HepG2 (cell line): ENCODE measurements around the gene ZMIZ1. TPM values are rescaled to one million over a fixed set of nuclear protein-coding genes. Genes with fewer than 3 reads are reported as not detected.

ENCODE experiments used
- ATAC-seq: fragments of 200-7000 bp; cut with Tn5 transposase; 3 replicates; pipeline ENCODE4 v1.9.1; 2020; ENCODE audit warnings: mild to moderate bottlenecking, moderate library complexity
- BruUV-seq: library from RNA; stranded (reverse); fragments of 400-500 nt; replicated peaks from 2 replicates; lab custom pipeline; 2021; lab: Mats Ljungman, UMichigan
- CTCF ChIA-PET: fragments of 300-600 bp; formaldehyde crosslinking; extraction: SDS; loops from one replicate; lab custom pipeline; 2021; ENCODE audit warnings: low total read pairs, inconsistent platforms, low intra/inter-chr PET ratio; lab: Yijun Ruan, JAX
- POLR2A ChIA-PET: fragments of 350-600 bp; sonication (Branson Sonifier 250); formaldehyde crosslinking; loops from one replicate; lab custom pipeline; 2020; ENCODE audit warnings: antibody characterized with exemption, inconsistent platforms; lab: Yijun Ruan, JAX
- DNase-seq: peaks from one replicate; pipeline ENCODE4 v3.0.0-alpha.2; 2015; ENCODE audit warnings: low spot score
- FAIRE-seq: peaks from 3 replicates; lab custom pipeline; 2011; peaks lifted over from hg19 to GRCh38; lab: Jason Lieb, UNC
- H2AFZ ChIP-seq: one replicate; pipeline ENCODE4 v1.6.1; 2011; ENCODE audit warnings: low read length, inconsistent platforms
- H3K27ac ChIP-seq: fragments of 300-600 bp; 3 replicates; pipeline ENCODE4 v1.8.0; 2011; ENCODE audit warnings: mixed run types, mild to moderate bottlenecking, mixed read lengths, low read length, inconsistent platforms; ENCODE audit not compliant: insufficient read depth; ENCODE audit errors: extremely low read length
- H3K27me3 ChIP-seq, 2 experiments: fragments of 200-600 bp in 1 of 2; 2 replicates in 1 of 2; 3 replicates in 1 of 2; pipeline versions ENCODE4 v1.6.0 to v1.8.0; 2011; ENCODE audit warnings: low read length in 2 of 2, mild to moderate bottlenecking in 2 of 2, moderate library complexity in 2 of 2, inconsistent platforms in 1 of 2; ENCODE audit not compliant: insufficient read depth in 2 of 2, control insufficient read depth in 1 of 2
- H3K36me3 ChIP-seq, 2 experiments: fragments of 200-600 bp in 1 of 2; replicated peaks in 1 of 2; 2 replicates in 1 of 2; 3 replicates in 1 of 2; pipeline versions ENCODE4 v1.5.1 to v1.8.0; 2011; ENCODE audit warnings: low read length in 2 of 2, inconsistent platforms in 1 of 2; ENCODE audit not compliant: insufficient read depth in 2 of 2, control insufficient read depth in 1 of 2
- H3K4me1 ChIP-seq: 2 replicates; pipeline ENCODE4 v1.5.1; 2012; ENCODE audit warnings: low read length, inconsistent platforms; ENCODE audit not compliant: insufficient read depth
- H3K4me2 ChIP-seq: 2 replicates; pipeline ENCODE4 v1.6.0; 2011; ENCODE audit warnings: low read depth, low read length, inconsistent platforms
- H3K4me3 ChIP-seq, 3 experiments: fragments of 200-600 bp in 1 of 3; sonication (generic), shearing (Covaris generic) in 1 of 3; replicated peaks in 1 of 3; 2 replicates each; pipeline ENCODE4 v1.5.1; 2011 to 2016; ENCODE audit warnings: low read length in 3 of 3, inconsistent platforms in 2 of 3, low read depth in 2 of 3, mild to moderate bottlenecking in 2 of 3, control low read depth in 1 of 3, mixed read lengths in 1 of 3; ENCODE audit not compliant: insufficient read depth in 1 of 3
- H3K79me2 ChIP-seq: one replicate; pipeline ENCODE4 v1.6.1; 2011; ENCODE audit warnings: low read length, inconsistent platforms; ENCODE audit not compliant: insufficient read depth
- H3K9ac ChIP-seq: 2 replicates; pipeline ENCODE4 v1.6.0; 2011; ENCODE audit warnings: mild to moderate bottlenecking, low read depth, low read length, inconsistent platforms; ENCODE audit not compliant: insufficient read depth
- H3K9me3 ChIP-seq: 2 replicates; pipeline ENCODE4 v1.5.1; 2012; ENCODE audit warnings: mild to moderate bottlenecking, low read length
- H4K20me1 ChIP-seq: 2 replicates; pipeline ENCODE4 v1.6.0; 2011; ENCODE audit warnings: inconsistent platforms, mild to moderate bottlenecking, low read length, moderate library complexity; ENCODE audit not compliant: insufficient read depth
- ADNP ChIP-seq: sonication (generic); formaldehyde crosslinking; IDR thresholded peaks from 2 replicates; pipeline ENCODE4 v1.4.0; 2020; ENCODE audit warnings: missing genetic modification reagents
- ARID2 ChIP-seq: sonication (generic); formaldehyde crosslinking; IDR thresholded peaks from 2 replicates; pipeline ENCODE4 v1.8.1; 2022; ENCODE audit warnings: mild to moderate bottlenecking, missing genetic modification reagents, borderline replicate concordance
- FIP1L1 ChIP-seq: fragments of 200-400 bp; formaldehyde crosslinking; IDR thresholded peaks from 2 replicates; pipeline ENCODE4 v1.6.1; 2018; ENCODE audit warnings: low read depth, mild to moderate bottlenecking, low read length, moderate library complexity, borderline replicate concordance; ENCODE audit not compliant: insufficient read depth
- HMG20A ChIP-seq: IDR thresholded peaks from 2 replicates; pipeline ENCODE4 v1.6.1; 2016; ENCODE audit warnings: borderline replicate concordance
- KAT2B ChIP-seq: fragments of 150-350 bp; IDR thresholded peaks from 2 replicates; pipeline ENCODE4 v1.6.1; 2014; ENCODE audit warnings: low read depth, low read length, borderline replicate concordance
- KAT7 ChIP-seq: IDR thresholded peaks from 2 replicates; pipeline ENCODE4 v1.6.1; 2018; ENCODE audit warnings: borderline replicate concordance, missing compliant biosample characterization
- TP53 ChIP-seq: sonication (generic); formaldehyde crosslinking; conservative IDR thresholded peaks from 2 replicates; pipeline ENCODE4 v1.4.0; 2020; ENCODE audit warnings: missing genetic modification reagents
- ZNF260 ChIP-seq: sonication (generic); formaldehyde crosslinking; IDR thresholded peaks from 2 replicates; pipeline ENCODE4 v1.4.0; 2020; ENCODE audit warnings: missing genetic modification reagents, low read depth, mild to moderate bottlenecking, borderline replicate concordance
- ZNF432 ChIP-seq: sonication (generic); formaldehyde crosslinking; IDR thresholded peaks from 2 replicates; pipeline ENCODE4 v1.5.0; 2020; ENCODE audit warnings: missing genetic modification reagents, mild to moderate bottlenecking, borderline replicate concordance
- ZNF446 ChIP-seq: sonication (generic); formaldehyde crosslinking; IDR thresholded peaks from 2 replicates; pipeline ENCODE4 v1.5.0; 2020; ENCODE audit warnings: mild to moderate bottlenecking, missing genetic modification reagents
- ZNF460 ChIP-seq: sonication (generic); formaldehyde crosslinking; IDR thresholded peaks from 2 replicates; pipeline ENCODE4 v1.5.1; 2020; ENCODE audit warnings: missing genetic modification reagents, mild to moderate bottlenecking, borderline replicate concordance
- ZNF674 ChIP-seq: sonication (generic); formaldehyde crosslinking; IDR thresholded peaks from 2 replicates; pipeline ENCODE4 v1.5.0; 2020; ENCODE audit warnings: low read depth, mild to moderate bottlenecking, missing genetic modification reagents
- ZNF772 ChIP-seq: sonication (generic); formaldehyde crosslinking; IDR thresholded peaks from 2 replicates; pipeline ENCODE4 v1.5.0; 2020; ENCODE audit warnings: mild to moderate bottlenecking, missing genetic modification reagents
- WGBS: methylation state at CpG from one replicate; pipeline ENCODE4 v1.1.6; 2017; ENCODE audit warnings: low lambda C conversion rate; 5-methylcytosine and 5-hydroxymethylcytosine counted together
- in situ Hi-C: cut with HindIII; loops from 2 replicates; pipeline ENCODE4 v1.10.0; 2017; ENCODE audit warnings: low pct_unique_long_range_greater_than_20kb; ENCODE audit not compliant: extremely low pct_ligation_motif_present
- intact Hi-C: fragments of 100-400 bp; cut with micrococcal nuclease; formaldehyde crosslinking; loops from one replicate; pipeline ENCODE4 v1.10.0; 2022; ENCODE audit not compliant: unreplicated experiment
- polyA plus RNA-seq, 8 experiments: library from polyadenylated mRNA; depleted of rRNA in 3 of 8; stranded (reverse) in 7 of 8; unstranded in 1 of 8; fragments of >200 nt; fragmentation: Illumina TruSeq in 4 of 8; extraction: Trizol in 4 of 8; gene quantifications; 2 replicates each; pipeline versions ENCODE4 v1.2.1 to v1.2.3, GENCODE V29; 2011 to 2016; ENCODE audit warnings: low read depth in 4 of 8, missing spikeins in 1 of 8, mixed read lengths in 1 of 8; ENCODE audit not compliant: insufficient read depth in 1 of 8
- total RNA-seq, 5 experiments: library from RNA; depleted of rRNA; stranded (reverse); fragments of >200 nt; fragmentation: Illumina TruSeq; extraction: Trizol; gene quantifications; 2 replicates each; pipeline ENCODE4 v1.2.3, GENCODE V29; 2016; ENCODE audit warnings: low read depth in 1 of 5
- TF ChIP-seq, protein P1 (sequence below): sonication (generic); formaldehyde crosslinking; IDR thresholded peaks from 2 replicates; pipeline ENCODE4 v1.5.1; 2020; ENCODE audit warnings: missing genetic modification reagents, mild to moderate bottlenecking, borderline replicate concordance
- TF ChIP-seq, protein P2 (sequence below): IDR thresholded peaks from 2 replicates; pipeline ENCODE4 v1.6.1; 2016; ENCODE audit warnings: missing compliant biosample characterization, missing genetic modification reagents, borderline replicate concordance
- TF ChIP-seq, protein P3 (sequence below): sonication (generic); formaldehyde crosslinking; IDR thresholded peaks from 2 replicates; pipeline ENCODE4 v1.5.0; 2020; ENCODE audit warnings: missing genetic modification reagents, mild to moderate bottlenecking, borderline replicate concordance
- TF ChIP-seq, protein P4 (sequence below): sonication (generic); formaldehyde crosslinking; IDR thresholded peaks from 2 replicates; pipeline ENCODE4 v1.4.0; 2020; ENCODE audit warnings: missing genetic modification reagents, borderline replicate concordance
- TF ChIP-seq, protein P5 (sequence below): sonication (generic); formaldehyde crosslinking; IDR thresholded peaks from 2 replicates; pipeline ENCODE4 v1.8.1; 2023; ENCODE audit warnings: missing genetic modification reagents, mild to moderate bottlenecking, borderline replicate concordance
- TF ChIP-seq, protein P6 (sequence below): sonication (generic); formaldehyde crosslinking; IDR thresholded peaks from 2 replicates; pipeline ENCODE4 v1.4.0; 2020; ENCODE audit warnings: mild to moderate bottlenecking, low read depth, missing genetic modification reagents

Gene ZMIZ1
- total and polyA plus RNA-seq, 2 of the 13 experiments (the other 11 are each of a cell fraction or from before 2014, with no cell fraction given) = 5.3 to 10.2 TPM

DNA sequence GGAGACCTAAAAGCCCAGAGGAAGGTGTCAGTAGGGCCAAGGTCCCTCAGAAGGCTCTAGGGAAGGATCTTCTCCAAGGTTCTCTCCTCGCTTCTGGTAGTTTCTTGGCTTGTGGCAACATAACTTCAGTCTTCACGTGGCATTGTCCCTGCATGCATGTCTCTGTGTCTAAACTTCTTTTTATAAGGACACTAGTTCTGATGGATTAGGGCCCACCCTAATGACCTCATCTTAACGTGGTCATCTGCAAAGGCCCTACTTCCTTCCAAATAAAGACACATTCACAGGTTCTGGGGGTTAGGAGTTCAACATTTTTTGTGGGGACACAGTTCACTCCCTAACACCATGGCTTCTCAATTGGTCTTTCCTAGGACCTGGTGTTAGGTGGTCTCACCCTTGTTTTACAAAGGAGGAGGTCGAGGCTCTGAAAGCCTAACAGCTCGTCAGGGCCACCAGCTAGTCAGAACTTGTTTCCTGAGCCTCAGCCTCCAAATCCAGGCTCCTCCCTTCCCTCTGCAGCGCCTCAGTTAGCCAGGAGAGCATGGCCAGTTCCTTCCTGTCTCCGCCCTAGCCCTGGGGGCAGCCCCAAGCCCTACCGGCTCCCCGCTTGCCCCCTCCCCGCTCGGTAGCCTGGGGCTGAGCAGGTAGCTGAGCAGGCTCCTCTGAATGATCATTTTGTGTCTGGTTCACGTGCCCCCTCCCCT, 168.8 kb downstream of the ZMIZ1 start (continued):
- TF ChIP-seq, protein P1, sequence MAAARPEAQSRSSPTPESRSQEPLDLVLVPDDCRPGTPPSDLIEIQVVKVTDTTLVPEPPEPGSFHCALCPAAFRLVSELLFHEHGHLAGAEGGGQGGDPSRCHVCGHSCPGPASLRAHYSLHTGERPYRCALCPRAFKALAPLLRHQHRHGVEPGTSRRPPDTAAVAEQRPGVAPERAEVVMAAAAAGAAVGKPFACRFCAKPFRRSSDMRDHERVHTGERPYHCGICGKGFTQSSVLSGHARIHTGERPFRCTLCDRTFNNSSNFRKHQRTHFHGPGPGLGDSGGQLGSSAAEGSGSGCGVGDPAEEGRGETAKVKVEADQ (CRISPR knock-in tag) = no peak
- TF ChIP-seq, protein P2, sequence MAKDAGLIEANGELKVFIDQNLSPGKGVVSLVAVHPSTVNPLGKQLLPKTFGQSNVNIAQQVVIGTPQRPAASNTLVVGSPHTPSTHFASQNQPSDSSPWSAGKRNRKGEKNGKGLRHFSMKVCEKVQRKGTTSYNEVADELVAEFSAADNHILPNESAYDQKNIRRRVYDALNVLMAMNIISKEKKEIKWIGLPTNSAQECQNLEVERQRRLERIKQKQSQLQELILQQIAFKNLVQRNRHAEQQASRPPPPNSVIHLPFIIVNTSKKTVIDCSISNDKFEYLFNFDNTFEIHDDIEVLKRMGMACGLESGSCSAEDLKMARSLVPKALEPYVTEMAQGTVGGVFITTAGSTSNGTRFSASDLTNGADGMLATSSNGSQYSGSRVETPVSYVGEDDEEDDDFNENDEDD (CRISPR knock-in tag) = no peak
- TF ChIP-seq TP53 (CRISPR knock-in tag) = no peak
- no peak for TF ChIP-seq ARID2 (CRISPR knock-in tag)
- no peak for TF ChIP-seq ZNF772 (CRISPR knock-in tag)
- TF ChIP-seq HMG20A = no peak
- TF ChIP-seq FIP1L1 = no peak
- no peak for TF ChIP-seq ZNF432 (CRISPR knock-in tag)
- no peak for TF ChIP-seq ZNF674 (CRISPR knock-in tag)
- TF ChIP-seq, all 625 proteins: peak for 0

DNA sequence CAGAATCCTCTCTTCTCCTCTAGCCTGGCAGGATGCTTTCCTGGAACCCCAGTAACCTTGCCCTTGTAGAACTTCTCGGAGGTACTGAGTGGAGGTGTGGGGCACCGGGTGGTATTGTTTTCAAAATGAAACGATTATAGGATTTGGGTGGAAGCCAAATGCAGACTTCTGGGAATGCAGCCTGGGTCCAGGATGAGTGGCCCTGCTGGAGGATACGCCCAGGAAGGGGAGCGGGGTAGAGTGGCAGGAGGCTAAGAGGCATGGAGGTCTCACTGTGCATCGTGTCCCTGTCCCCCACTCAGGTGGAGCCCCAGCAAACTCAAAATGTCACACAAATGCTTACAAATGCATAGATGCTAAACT, 169.4 kb downstream of the ZMIZ1 start:
- intact Hi-C loops = no loop called here
- BruUV-seq = no TSS peak
- Histone ChIP-seq H3K4me2 (no peak overlapping the region), H3K79me2 (no peaks in the 10 kb centered on the region), H3K4me1 (no peaks in the 10 kb centered on the region), H2AFZ (no peak overlapping the region), H3K9ac (no peak overlapping the region), H4K20me1 (peaks cover 10% of the 10 kb centered on the region; the same call in 1 of the 2 replicates), H3K27me3 (no peaks in the 10 kb centered on the region), H3K27ac (no peak overlapping the region), H3K9me3 (no peaks in the 10 kb centered on the region), H3K4me3 (no peak overlapping the region), H3K36me3 (peaks cover 25 to 68% of the 10 kb centered on the region in 2 experiments)
- POLR2A ChIA-PET = no interaction called here
- ATAC-seq (no peak), FAIRE-seq (no peak), DNase-seq (no peak)
- CTCF ChIA-PET = no interaction called here
- 92% methylated on average over 6 of the region's 6 CpGs for WGBS
- in situ Hi-C loops = no loop called here
- TF ChIP-seq ZNF446 (CRISPR knock-in tag) (no peak), ADNP (CRISPR knock-in tag) (no peak), ZNF460 (CRISPR knock-in tag) (no peak), ZNF260 (no peak), KAT7 (no peak), KAT2B (no peak)
- TF ChIP-seq, protein P3, sequence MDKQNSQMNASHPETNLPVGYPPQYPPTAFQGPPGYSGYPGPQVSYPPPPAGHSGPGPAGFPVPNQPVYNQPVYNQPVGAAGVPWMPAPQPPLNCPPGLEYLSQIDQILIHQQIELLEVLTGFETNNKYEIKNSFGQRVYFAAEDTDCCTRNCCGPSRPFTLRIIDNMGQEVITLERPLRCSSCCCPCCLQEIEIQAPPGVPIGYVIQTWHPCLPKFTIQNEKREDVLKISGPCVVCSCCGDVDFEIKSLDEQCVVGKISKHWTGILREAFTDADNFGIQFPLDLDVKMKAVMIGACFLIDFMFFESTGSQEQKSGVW (CRISPR knock-in tag) = no peak
- TF ChIP-seq, protein P4, sequence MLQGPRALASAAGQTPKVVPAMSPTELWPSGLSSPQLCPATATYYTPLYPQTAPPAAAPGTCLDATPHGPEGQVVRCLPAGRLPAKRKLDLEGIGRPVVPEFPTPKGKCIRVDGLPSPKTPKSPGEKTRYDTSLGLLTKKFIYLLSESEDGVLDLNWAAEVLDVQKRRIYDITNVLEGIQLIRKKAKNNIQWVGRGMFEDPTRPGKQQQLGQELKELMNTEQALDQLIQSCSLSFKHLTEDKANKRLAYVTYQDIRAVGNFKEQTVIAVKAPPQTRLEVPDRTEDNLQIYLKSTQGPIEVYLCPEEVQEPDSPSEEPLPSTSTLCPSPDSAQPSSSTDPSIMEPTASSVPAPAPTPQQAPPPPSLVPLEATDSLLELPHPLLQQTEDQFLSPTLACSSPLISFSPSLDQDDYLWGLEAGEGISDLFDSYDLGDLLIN (CRISPR knock-in tag) = no peak
- TF ChIP-seq, protein P5, sequence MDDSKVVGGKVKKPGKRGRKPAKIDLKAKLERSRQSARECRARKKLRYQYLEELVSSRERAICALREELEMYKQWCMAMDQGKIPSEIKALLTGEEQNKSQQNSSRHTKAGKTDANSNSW (CRISPR knock-in tag) = no peak
- TF ChIP-seq, protein P6, sequence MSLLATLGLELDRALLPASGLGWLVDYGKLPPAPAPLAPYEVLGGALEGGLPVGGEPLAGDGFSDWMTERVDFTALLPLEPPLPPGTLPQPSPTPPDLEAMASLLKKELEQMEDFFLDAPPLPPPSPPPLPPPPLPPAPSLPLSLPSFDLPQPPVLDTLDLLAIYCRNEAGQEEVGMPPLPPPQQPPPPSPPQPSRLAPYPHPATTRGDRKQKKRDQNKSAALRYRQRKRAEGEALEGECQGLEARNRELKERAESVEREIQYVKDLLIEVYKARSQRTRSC = no peak
